Stimulated activated CD8-positive, alpha-beta memory T cell treated with anti-CD3 and anti-CD28 coated beads, Interleukin-4, amount 100 ng/mL, for 4 hours (primary cell): Measurements from ENCODE around the gene RHOB.
"Not testable (repeated sequence)": the region's sequence is repeated elsewhere in the genome, so short reads cannot be mapped to it uniquely, and the experiment has no call there.

Source experiments
- DNase-seq, 2 donors: peaks; one replicate each; pipeline ENCODE4 v3.0.0-alpha.2; 2020; ENCODE audit warnings: low read depth in 2 of 2, low spot score in 1 of 2

The RHOB gene

DNA sequence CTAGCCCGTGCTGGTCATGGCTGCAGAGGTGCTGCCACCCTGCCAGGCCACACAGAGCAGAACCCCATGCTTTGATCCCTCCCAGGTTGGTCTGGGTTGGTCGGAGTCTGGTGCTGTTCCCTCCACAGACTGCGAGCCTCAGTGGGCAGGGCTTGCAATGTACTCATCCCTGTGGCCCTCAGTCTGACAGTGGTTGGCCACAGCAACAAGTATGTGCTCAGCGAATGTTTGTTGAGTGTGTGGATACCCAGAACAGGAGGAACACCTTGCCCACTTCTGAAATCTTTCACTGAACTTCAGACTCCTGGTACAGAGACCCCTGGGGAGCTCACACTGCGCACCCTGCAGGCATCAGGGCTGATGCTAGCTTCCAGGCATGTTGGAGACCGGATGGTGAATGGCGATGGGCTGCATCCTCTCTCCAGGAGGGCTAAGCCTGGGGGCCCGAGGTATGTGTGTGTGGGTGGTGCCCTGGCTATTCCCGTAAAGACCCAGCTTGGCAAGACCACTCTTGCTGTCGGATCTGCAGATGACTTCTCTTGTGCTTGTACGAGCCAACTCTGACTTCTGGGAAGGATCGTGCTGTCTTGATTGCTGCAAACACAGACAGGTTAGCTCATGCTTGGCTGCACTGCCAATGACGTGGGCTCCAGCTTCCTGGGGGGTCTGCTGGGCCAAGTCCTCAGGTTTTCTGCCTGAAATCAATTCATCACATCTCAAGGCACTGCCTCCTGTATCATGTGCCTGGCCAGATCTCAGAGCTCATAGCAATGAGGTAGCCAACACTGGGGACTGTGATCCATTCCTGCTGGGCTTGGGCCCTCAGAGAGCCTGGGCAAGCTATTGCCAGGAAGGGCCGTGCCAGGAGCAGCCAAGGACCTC, 43.7 kb downstream of the RHOB start:
- DNase-seq: no peak

GRCh38 chr2:20491739-20492531, 45.1 kb downstream of the RHOB start:
- DNase-seq: no peak

DNA sequence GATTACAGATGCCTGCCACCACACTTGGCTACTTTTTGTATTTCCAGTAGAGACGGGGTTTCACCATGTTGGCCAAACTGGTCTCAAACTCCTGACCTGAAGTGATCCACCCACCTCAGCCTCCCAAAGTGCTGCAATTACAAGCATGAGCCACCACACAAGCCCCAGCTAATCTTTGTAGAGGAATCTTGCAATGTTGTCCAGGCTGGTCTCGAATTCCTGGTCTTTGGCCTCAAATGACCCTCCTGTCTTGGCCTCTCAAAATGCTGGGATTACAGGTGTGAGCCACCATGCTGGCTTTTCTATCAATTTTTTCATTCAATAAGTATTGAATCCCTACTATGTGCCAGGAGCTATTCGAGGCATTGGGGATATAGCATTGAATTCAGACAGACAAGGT, 46.2 kb downstream of the RHOB start:
- DNase-seq: not testable (repeated sequence)

GRCh38 chr2:20494241-20494640, 47.4 kb downstream of the RHOB start:
- DNase-seq: no peak

DNA sequence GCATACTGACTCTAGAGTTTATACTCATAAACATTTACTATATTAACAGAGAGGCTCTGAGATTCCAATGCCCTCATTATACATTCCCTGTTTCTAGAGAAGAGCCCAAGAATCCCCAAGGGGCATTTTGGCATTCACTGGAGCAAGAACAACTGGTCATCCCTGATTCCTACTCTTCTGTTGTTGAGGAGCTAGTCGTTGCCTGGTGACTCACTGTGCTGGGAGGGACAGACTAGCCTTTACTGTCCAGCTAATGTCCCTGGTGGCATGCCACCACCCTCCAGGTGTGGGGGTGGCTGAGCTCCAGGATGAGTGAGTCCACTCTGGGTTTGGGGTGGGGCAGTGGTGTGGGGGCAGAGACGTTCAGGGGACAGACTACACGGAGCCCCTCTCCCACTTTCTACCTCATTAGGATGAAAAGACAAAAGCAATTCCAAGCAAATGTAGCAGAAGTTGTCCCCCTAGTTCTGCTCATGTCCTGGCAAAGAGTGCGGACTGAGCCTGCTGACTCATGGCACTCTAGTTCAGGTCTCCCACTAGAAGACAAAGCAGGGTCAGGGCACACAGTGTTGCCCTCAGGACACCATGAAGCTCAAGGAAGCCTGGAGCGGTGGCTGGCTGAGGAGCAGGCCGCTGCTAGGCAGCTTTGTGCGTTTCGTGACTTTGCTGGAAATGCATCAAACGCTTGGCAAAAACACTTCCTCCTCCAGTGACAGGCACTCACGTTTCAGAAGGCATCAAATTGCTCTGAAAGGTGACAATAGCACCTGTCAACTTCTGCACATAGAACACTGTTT, 49.4 kb downstream of the RHOB start:
- DNase-seq: no peak

GRCh38 chr2:20496942-20497341, 50.1 kb downstream of the RHOB start:
- no peak for DNase-seq
